HG02798 (cell line): ENCODE results near the gene CLK3.
"Not testable (repeated sequence)": the region's sequence is repeated elsewhere in the genome, so short reads cannot be mapped to it uniquely, and the experiment has no call there.

ENCODE experiments used
- ATAC-seq: cut with Tn5 transposase; IDR thresholded peaks from one replicate; pipeline ENCODE4 v1.9.1; 2021; ENCODE audit warnings: mild to moderate bottlenecking; ENCODE audit not compliant: unreplicated experiment, poor library complexity

The CLK3 gene

GRCh38 chr15:74635228-74635627, 19.6 kb downstream of the CLK3 start:
- ATAC-seq, result peak; percentile 63

- no peak for ATAC-seq
Observed at GRCh38 chr15:74636984-74637383, 21.3 kb downstream of the CLK3 start.

- no peak for ATAC-seq
Observed at GRCh38 chr15:74641151-74641550, 25.5 kb downstream of the CLK3 start.

GRCh38 chr15:74642348-74642733, 26.7 kb downstream of the CLK3 start:
- ATAC-seq, result no peak

- ATAC-seq, result no peak
Observed at GRCh38 chr15:74642734-74643664, 27.4 kb downstream of the CLK3 start.

GRCh38 chr15:74643665-74644204, 28.1 kb downstream of the CLK3 start:
- ATAC-seq, result no peak

- no peak for ATAC-seq
Observed at GRCh38 chr15:74646480-74646879, 30.8 kb downstream of the CLK3 start.

GRCh38 chr15:74648051-74648842, 32.6 kb downstream of the CLK3 start:
- no peak for ATAC-seq

GRCh38 chr15:74651242-74651741, 35.7 kb downstream of the CLK3 start:
- ATAC-seq, result no peak

- ATAC-seq, result no peak
Observed at GRCh38 chr15:74653426-74654102, 37.9 kb downstream of the CLK3 start.

- no peak for ATAC-seq
Observed at GRCh38 chr15:74655424-74655823, 39.8 kb downstream of the CLK3 start.

GRCh38 chr15:74656935-74657535, 41.4 kb downstream of the CLK3 start:
- ATAC-seq, result no peak

GRCh38 chr15:74657846-74658245, 42.2 kb downstream of the CLK3 start:
- no peak for ATAC-seq

GRCh38 chr15:74661280-74661679, 45.6 kb downstream of the CLK3 start:
- not testable (repeated sequence) for ATAC-seq

GRCh38 chr15:74662064-74662860, 46.6 kb downstream of the CLK3 start:
- no peak for ATAC-seq

- ATAC-seq, result no peak
Observed at GRCh38 chr15:74663303-74664027, 47.8 kb downstream of the CLK3 start.

GRCh38 chr15:74664028-74664616, 48.5 kb downstream of the CLK3 start:
- ATAC-seq, result no peak

GRCh38 chr15:74664670-74665069, 49.0 kb downstream of the CLK3 start:
- ATAC-seq, result no peak
